HG03442 (cell line): Measurements from ENCODE around the gene GRAP2.

ENCODE experiments used
- ATAC-seq: cut with Tn5 transposase; IDR thresholded peaks from one replicate; pipeline ENCODE4 v1.9.1; 2021; ENCODE audit warnings: mild to moderate bottlenecking, moderate library complexity; ENCODE audit not compliant: unreplicated experiment

GRAP2 gene

GRCh38 chr22:39960791-39961746 lies 60.2 kb downstream of the GRAP2 start:
- ATAC-seq = peak; percentile 84

GRCh38 chr22:39962071-39962470 lies 61.2 kb downstream of the GRAP2 start:
- ATAC-seq = no peak

- ATAC-seq = no peak
Observed at GRCh38 chr22:39965748-39966147, 64.9 kb downstream of the GRAP2 start.

GRCh38 chr22:39966470-39966869 lies 65.6 kb downstream of the GRAP2 start:
- no peak for ATAC-seq

GRCh38 chr22:39967103-39967829 lies 66.4 kb downstream of the GRAP2 start:
- no peak for ATAC-seq

GRCh38 chr22:39967996-39968972 lies 67.4 kb downstream of the GRAP2 start:
- ATAC-seq = no peak

- ATAC-seq = no peak
Observed at GRCh38 chr22:39970742-39971141, 69.9 kb downstream of the GRAP2 start.

- ATAC-seq = no peak
Observed at GRCh38 chr22:39972641-39973040, 71.8 kb downstream of the GRAP2 start.

- ATAC-seq = no peak
Observed at GRCh38 chr22:39973656-39974055, 72.8 kb downstream of the GRAP2 start.

- no peak for ATAC-seq
Observed at GRCh38 chr22:39974065-39974464, 73.2 kb downstream of the GRAP2 start.

- ATAC-seq = no peak
Observed at GRCh38 chr22:39979048-39979447, 78.2 kb downstream of the GRAP2 start.

GRCh38 chr22:39979458-39979857 lies 78.6 kb downstream of the GRAP2 start:
- ATAC-seq = no peak

GRCh38 chr22:39980596-39980995 lies 79.7 kb downstream of the GRAP2 start:
- no peak for ATAC-seq

- no peak for ATAC-seq
Observed at GRCh38 chr22:39983346-39983745, 82.5 kb downstream of the GRAP2 start.

- no peak for ATAC-seq
Observed at GRCh38 chr22:39984006-39984405, 83.1 kb downstream of the GRAP2 start.

- no peak for ATAC-seq
Observed at GRCh38 chr22:39984746-39985145, 83.9 kb downstream of the GRAP2 start.

GRCh38 chr22:39985383-39986035 lies 84.6 kb downstream of the GRAP2 start:
- no peak for ATAC-seq

- no peak for ATAC-seq
Observed at GRCh38 chr22:39988386-39989114, 87.7 kb downstream of the GRAP2 start.

- no peak for ATAC-seq
Observed at GRCh38 chr22:39989633-39990032, 88.7 kb downstream of the GRAP2 start.

- ATAC-seq = no peak
Observed at GRCh38 chr22:39990686-39991085, 89.8 kb downstream of the GRAP2 start.
